NT2/D1 (cell line): Measurements from ENCODE around the gene TXNDC2.

Experiments used
- DNase-seq: peaks from one replicate; pipeline ENCODE4 v3.0.0-alpha.2; 2011; ENCODE audit warnings: low read depth, low spot score
- H3K27me3 ChIP-seq: 2 replicates; pipeline ENCODE4 v1.6.0; 2011; ENCODE audit warnings: mild to moderate bottlenecking; ENCODE audit not compliant: insufficient read length, insufficient read depth
- H3K36me3 ChIP-seq: 2 replicates; pipeline ENCODE4 v1.6.1; 2011; ENCODE audit warnings: mild to moderate bottlenecking, low read length, mixed read lengths; ENCODE audit not compliant: insufficient read depth, insufficient read length
- H3K4me1 ChIP-seq: 2 replicates; pipeline ENCODE4 v1.5.1; 2011; ENCODE audit not compliant: insufficient read depth, insufficient read length
- H3K4me3 ChIP-seq: 2 replicates; pipeline ENCODE4 v1.5.1; 2011; ENCODE audit warnings: low read depth; ENCODE audit not compliant: insufficient read length
- H3K9ac ChIP-seq: 2 replicates; pipeline ENCODE4 v1.6.0; 2011; ENCODE audit warnings: low read depth; ENCODE audit not compliant: insufficient read length
- H3K9me3 ChIP-seq: 2 replicates; pipeline ENCODE4 v1.5.1; 2011; ENCODE audit warnings: mild to moderate bottlenecking, low read length; ENCODE audit not compliant: insufficient read depth
- SUZ12 ChIP-seq: IDR thresholded peaks from 2 replicates; pipeline ENCODE4 v1.6.1; 2011; ENCODE audit not compliant: insufficient read length, insufficient read depth; ENCODE audit errors: extremely low read depth
- YY1 ChIP-seq: IDR thresholded peaks from 2 replicates; pipeline ENCODE4 v1.6.1; 2011; ENCODE audit not compliant: insufficient read length, insufficient read depth
- ZNF274 ChIP-seq: IDR thresholded peaks from 2 replicates; pipeline ENCODE4 v1.6.1; 2011; ENCODE audit warnings: mild to moderate bottlenecking, low read depth, low read length

Gene TXNDC2

GRCh38 chr18:9868857-9869714 lies 16.7 kb upstream of the TXNDC2 start:
- H3K4me3 ChIP-seq = no peak overlapping the region
- no peaks in the 10 kb centered on the region for H3K36me3 ChIP-seq
- H3K27me3 ChIP-seq = no peaks in the 10 kb centered on the region
- no peaks in the 10 kb centered on the region for H3K9me3 ChIP-seq
- TF ChIP-seq ZNF274 = no peak
- TF ChIP-seq YY1 = no peak
- TF ChIP-seq SUZ12 = no peak
- H3K9ac ChIP-seq = no peak overlapping the region
- H3K4me1 ChIP-seq = no peaks in the 10 kb centered on the region
- no peak for DNase-seq

GRCh38 chr18:9869715-9870430 lies 15.9 kb upstream of the TXNDC2 start:
- Histone ChIP-seq H3K36me3 (no peaks in the 10 kb centered on the region), H3K4me3 (no peak overlapping the region), H3K27me3 (no peaks in the 10 kb centered on the region), H3K4me1 (no peaks in the 10 kb centered on the region), H3K9me3 (no peaks in the 10 kb centered on the region), H3K9ac (no peak overlapping the region)
- TF ChIP-seq ZNF274 (no peak), SUZ12 (no peak), YY1 (no peak)
- no peak for DNase-seq

DNA sequence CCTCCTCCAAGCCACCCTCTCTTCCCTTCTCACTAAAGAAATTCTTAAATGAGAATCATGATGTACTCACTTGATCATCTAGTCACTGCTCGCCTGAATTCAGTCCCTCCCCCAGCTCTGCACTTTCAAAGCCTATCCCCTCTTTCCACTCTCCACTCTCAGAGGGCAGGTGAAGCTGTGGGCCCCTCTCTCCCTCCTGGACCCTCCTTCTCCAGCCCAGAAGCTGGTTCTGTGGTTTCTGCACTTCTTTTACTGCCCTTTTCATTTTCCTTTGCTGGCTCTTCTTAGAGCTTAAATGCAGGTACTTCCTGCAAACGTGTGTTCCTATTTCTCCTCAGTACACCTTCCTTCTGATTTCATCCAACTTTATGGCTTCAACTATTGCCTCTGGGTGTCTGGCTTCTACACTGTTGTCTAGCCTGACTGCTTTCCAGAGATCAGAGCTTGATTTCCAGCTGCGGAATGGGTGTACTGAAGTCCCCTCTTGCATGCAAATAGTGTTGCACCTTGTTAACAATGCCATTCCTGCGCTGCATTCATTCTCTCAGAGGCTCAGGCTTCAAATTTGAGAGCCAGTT lies 15.3 kb upstream of the TXNDC2 start:
- Histone ChIP-seq H3K4me1 (no peaks in the 10 kb centered on the region), H3K9ac (no peak overlapping the region)
- no peak for DNase-seq

GRCh38 chr18:9871244-9871746 lies 14.5 kb upstream of the TXNDC2 start:
- H3K9ac ChIP-seq = no peak overlapping the region
- no peaks in the 10 kb centered on the region for H3K36me3 ChIP-seq
- H3K4me1 ChIP-seq = no peaks in the 10 kb centered on the region
- no peaks in the 10 kb centered on the region for H3K9me3 ChIP-seq
- no peak for TF ChIP-seq YY1
- no peak for TF ChIP-seq ZNF274
- no peak for TF ChIP-seq SUZ12
- no peak overlapping the region for H3K4me3 ChIP-seq
- DNase-seq = no peak
- no peaks in the 10 kb centered on the region for H3K27me3 ChIP-seq

More for the DNA sequence above, 15.3 kb upstream of the TXNDC2 start:
- no peaks in the 10 kb centered on the region for H3K27me3 ChIP-seq
- no peaks in the 10 kb centered on the region for H3K9me3 ChIP-seq
- H3K4me3 ChIP-seq = no peak overlapping the region
- no peaks in the 10 kb centered on the region for H3K36me3 ChIP-seq
- TF ChIP-seq SUZ12 (no peak), ZNF274 (no peak), YY1 (no peak)

DNA sequence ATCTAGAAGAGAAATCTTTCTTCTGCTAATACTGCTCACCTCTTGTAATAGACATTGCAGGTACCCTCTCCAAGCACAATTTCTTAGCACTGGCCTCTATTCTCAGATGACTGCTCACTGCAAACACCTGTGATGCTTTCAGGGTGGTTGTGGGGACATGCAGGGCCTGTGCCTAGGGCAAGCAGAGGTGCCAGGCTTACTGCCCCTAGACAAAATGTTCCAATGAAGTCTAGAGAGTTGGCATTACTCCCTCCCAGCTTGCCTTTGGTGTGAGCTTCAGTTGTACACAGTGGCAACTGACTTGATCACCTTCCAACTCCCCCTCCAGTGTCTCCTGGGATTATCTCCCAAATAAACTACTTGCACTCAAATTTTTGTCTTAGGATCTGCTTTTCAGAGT lies 12.9 kb upstream of the TXNDC2 start:
- no peaks in the 10 kb centered on the region for H3K9me3 ChIP-seq
- no peaks in the 10 kb centered on the region for H3K27me3 ChIP-seq
- H3K36me3 ChIP-seq = no peaks in the 10 kb centered on the region
- no peak for DNase-seq
- no peaks in the 10 kb centered on the region for H3K4me1 ChIP-seq
- H3K4me3 ChIP-seq = no peak overlapping the region
- no peak for TF ChIP-seq SUZ12
- TF ChIP-seq YY1 = no peak
- H3K9ac ChIP-seq = no peak overlapping the region

DNA sequence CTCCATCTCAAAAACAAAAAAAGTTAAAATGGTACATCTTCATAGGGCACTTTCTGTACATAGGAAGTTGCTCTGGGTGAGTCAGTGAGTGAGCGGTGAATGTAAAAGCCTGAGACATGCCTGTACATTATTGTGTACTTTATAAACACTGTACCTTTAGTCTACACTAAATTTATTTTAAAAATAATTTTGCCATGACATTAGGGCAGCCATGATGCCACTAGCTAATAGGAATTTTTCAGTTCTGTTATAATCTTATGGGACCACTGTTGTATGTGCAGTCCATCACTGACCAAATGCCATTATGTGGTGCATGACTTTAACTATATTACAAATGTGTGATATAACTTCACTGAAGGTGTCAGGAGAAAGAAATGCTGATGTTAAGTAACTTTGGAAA lies 11.0 kb upstream of the TXNDC2 start:
- Histone ChIP-seq H3K36me3 (no peaks in the 10 kb centered on the region), H3K27me3 (no peaks in the 10 kb centered on the region), H3K9me3 (no peaks in the 10 kb centered on the region), H3K4me3 (no peak overlapping the region), H3K9ac (no peak overlapping the region), H3K4me1 (no peaks in the 10 kb centered on the region)
- DNase-seq = no peak
- TF ChIP-seq YY1 = no peak
- no peak for TF ChIP-seq ZNF274
- TF ChIP-seq SUZ12 = no peak

- no peaks in the 10 kb centered on the region for H3K36me3 ChIP-seq
- H3K27me3 ChIP-seq = no peaks in the 10 kb centered on the region
- no peak overlapping the region for H3K9ac ChIP-seq
- DNase-seq = no peak
- no peak overlapping the region for H3K4me3 ChIP-seq
- TF ChIP-seq ZNF274 (no peak), YY1 (no peak), SUZ12 (no peak)
- H3K4me1 ChIP-seq = no peaks in the 10 kb centered on the region
- H3K9me3 ChIP-seq = no peaks in the 10 kb centered on the region
Measured at GRCh38 chr18:9876212-9876866, 9.4 kb upstream of the TXNDC2 start.
